ENCODE results near the gene SYNDIG1.

DNA sequence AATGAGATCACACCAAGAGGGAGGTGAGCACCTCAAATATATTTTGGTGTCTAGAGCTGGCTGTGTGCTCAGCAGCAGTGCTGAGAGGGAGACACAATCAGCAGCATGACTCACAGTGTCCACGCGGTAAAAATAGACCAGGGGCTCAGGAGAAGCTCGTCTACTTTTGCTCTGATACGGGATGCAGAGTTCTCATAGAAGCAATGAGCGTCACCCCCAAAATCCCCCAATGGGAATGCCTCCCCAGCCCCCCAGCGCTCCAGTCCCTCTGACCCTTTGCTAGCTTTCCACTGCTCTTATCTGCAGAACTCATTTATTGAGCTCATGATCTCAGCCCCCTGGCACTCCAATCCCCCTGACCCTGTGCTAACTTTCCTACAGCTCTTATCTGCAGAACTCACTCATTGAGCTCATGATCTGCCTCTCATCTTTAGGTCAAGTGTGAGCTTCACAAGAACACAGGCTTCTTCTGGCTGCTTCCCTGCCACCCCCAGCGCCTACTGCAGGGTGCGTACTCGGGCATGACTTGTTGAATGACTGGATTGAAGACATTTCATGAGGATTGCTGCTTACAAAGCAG lies 34.0 kb downstream of the SYNDIG1 start:
- TF ChIP-seq, protein P1, sequence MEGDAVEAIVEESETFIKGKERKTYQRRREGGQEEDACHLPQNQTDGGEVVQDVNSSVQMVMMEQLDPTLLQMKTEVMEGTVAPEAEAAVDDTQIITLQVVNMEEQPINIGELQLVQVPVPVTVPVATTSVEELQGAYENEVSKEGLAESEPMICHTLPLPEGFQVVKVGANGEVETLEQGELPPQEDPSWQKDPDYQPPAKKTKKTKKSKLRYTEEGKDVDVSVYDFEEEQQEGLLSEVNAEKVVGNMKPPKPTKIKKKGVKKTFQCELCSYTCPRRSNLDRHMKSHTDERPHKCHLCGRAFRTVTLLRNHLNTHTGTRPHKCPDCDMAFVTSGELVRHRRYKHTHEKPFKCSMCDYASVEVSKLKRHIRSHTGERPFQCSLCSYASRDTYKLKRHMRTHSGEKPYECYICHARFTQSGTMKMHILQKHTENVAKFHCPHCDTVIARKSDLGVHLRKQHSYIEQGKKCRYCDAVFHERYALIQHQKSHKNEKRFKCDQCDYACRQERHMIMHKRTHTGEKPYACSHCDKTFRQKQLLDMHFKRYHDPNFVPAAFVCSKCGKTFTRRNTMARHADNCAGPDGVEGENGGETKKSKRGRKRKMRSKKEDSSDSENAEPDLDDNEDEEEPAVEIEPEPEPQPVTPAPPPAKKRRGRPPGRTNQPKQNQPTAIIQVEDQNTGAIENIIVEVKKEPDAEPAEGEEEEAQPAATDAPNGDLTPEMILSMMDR (IDR thresholded peaks at IDR 0.05; ENCODE audit: insufficient read depth, low read length): no peak
- TF ChIP-seq POLR2AphosphoS5 (IDR thresholded peaks at IDR 0.05; ENCODE audit: low read depth) (no peak), GABPA (IDR thresholded peaks at IDR 0.05; ENCODE audit: low read depth) (no peak), SPI1 (IDR thresholded peaks at IDR 0.05; ENCODE audit: borderline replicate concordance, low read depth) (no peak)
